Mucosa of stomach (tissue), 1 donor: Measurements from ENCODE around the gene SPHK2.
A peak's percentile ranks its signal among the peaks of the same experiment; 100 is the strongest.

Experiments
- H3K27me3 ChIP-seq: one replicate; pipeline ENCODE4 v1.7.0; 2013; ENCODE audit warnings: mild to moderate bottlenecking, low read length; ENCODE audit not compliant: control insufficient read depth, insufficient read depth
- H3K36me3 ChIP-seq: one replicate; pipeline ENCODE4 v1.7.0; 2013; ENCODE audit warnings: low read length; ENCODE audit not compliant: control insufficient read depth, insufficient read depth
- H3K4me1 ChIP-seq: one replicate; pipeline ENCODE4 v1.7.0; 2013; ENCODE audit warnings: mild to moderate bottlenecking, low read length; ENCODE audit not compliant: control insufficient read depth, insufficient read depth
- H3K4me3 ChIP-seq: one replicate; pipeline ENCODE4 v1.7.0; 2013; ENCODE audit warnings: low read length
- H3K9ac ChIP-seq: one replicate; pipeline ENCODE4 v1.7.0; 2013; ENCODE audit warnings: mild to moderate bottlenecking, low read length, moderate library complexity
- H3K9me3 ChIP-seq: one replicate; pipeline ENCODE4 v1.7.0; 2013; ENCODE audit warnings: mild to moderate bottlenecking, low read length, moderate library complexity; ENCODE audit not compliant: control insufficient read depth
- donor health status: Pancreatic carcinoma.

SPHK2 gene

DNA sequence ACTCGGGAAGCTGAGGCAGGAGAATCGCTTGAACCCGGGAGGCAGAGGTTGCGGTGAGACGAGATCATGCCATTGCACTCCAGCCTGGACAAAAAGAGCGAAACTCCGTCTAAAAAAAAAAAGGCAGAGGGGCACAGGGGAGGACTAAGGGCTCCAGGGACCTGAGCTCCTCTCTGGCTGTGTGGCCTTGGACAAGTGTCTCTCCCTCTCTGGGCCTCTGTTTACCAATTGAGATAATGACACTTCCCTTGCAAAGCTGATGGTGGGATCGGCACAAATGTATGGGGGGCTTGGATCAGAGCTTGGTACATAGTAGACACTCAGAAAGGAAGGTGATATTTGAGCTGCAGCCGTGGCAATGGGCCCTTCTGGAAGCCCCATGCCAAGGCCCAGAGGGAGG, 24.1 kb upstream of the SPHK2 start:
- no peaks in the 10 kb centered on the region for H3K36me3 ChIP-seq
- H3K9me3 ChIP-seq: no peaks in the 10 kb centered on the region
- H3K27me3 ChIP-seq: no peaks in the 10 kb centered on the region
- no peaks in the 10 kb centered on the region for H3K4me1 ChIP-seq
- no peak overlapping the region for H3K9ac ChIP-seq
- no peak overlapping the region for H3K4me3 ChIP-seq

- no peaks in the 10 kb centered on the region for H3K9me3 ChIP-seq
- no peaks in the 10 kb centered on the region for H3K27me3 ChIP-seq
- no peak overlapping the region for H3K4me3 ChIP-seq
- H3K4me1 ChIP-seq: no peaks in the 10 kb centered on the region
- H3K36me3 ChIP-seq: no peaks in the 10 kb centered on the region
- H3K9ac ChIP-seq: no peak overlapping the region
Observed at GRCh38 chr19:48595833-48596232, 23.5 kb upstream of the SPHK2 start.

GRCh38 chr19:48596237-48596636, 23.1 kb upstream of the SPHK2 start:
- no peak overlapping the region for H3K9ac ChIP-seq
- H3K36me3 ChIP-seq: no peaks in the 10 kb centered on the region
- no peak overlapping the region for H3K4me3 ChIP-seq
- H3K4me1 ChIP-seq: no peaks in the 10 kb centered on the region
- no peaks in the 10 kb centered on the region for H3K27me3 ChIP-seq
- no peaks in the 10 kb centered on the region for H3K9me3 ChIP-seq

- Histone ChIP-seq H3K4me3 (no peak overlapping the region), H3K36me3 (no peaks in the 10 kb centered on the region), H3K9me3 (no peaks in the 10 kb centered on the region), H3K27me3 (no peaks in the 10 kb centered on the region), H3K4me1 (peaks cover 3% of the 10 kb centered on the region), H3K9ac (no peak overlapping the region)
Observed at GRCh38 chr19:48596679-48597465, 22.4 kb upstream of the SPHK2 start.

GRCh38 chr19:48598996-48599700, 20.2 kb upstream of the SPHK2 start:
- peaks cover 19% of the 10 kb centered on the region for H3K4me1 ChIP-seq
- H3K9me3 ChIP-seq: no peaks in the 10 kb centered on the region
- H3K36me3 ChIP-seq: no peaks in the 10 kb centered on the region
- H3K9ac ChIP-seq: no peak overlapping the region
- H3K4me3 ChIP-seq: no peak overlapping the region
- no peaks in the 10 kb centered on the region for H3K27me3 ChIP-seq

DNA sequence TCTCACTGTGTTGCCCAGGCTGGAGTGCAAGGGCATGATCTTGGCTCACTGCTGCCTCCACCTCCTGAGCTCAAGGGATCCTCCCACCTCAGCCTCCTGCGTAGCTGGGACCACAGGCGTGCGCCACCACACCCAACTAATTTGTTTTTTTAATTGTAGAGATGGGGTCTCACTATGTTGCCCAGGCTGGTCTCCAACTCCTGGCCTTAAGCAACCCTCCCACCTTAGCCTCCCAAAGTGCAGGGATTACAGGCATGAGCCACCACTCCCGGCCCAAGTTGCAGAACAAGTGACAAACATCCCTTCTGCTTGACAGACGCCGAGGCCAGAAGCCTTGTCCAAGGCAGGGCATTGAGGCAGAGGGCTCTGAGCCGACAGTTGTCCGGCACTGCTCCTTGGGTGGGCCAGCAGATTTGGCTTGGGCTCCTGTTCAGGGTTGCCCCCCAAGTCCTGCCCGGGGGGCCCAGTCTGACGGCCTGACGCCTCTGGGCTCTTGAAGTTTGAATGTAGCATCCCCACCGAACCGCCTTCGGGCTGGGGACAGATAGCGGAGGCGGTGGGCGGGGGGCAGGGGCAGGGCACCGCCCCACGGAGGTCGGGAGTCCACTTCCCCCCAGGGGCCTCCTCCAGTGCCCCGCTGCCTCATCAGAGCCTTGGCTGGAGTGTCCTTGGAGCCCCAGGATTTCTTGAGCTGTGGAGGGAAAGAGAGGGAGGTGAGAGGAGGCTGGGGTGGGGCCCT, 18.5 kb upstream of the SPHK2 start:
- Histone ChIP-seq H3K27me3 (no peaks in the 10 kb centered on the region), H3K4me3 (no peak overlapping the region), H3K36me3 (no peaks in the 10 kb centered on the region), H3K4me1 (peaks cover 19% of the 10 kb centered on the region), H3K9ac (no peak overlapping the region), H3K9me3 (no peaks in the 10 kb centered on the region)

- Histone ChIP-seq H3K27me3 (no peaks in the 10 kb centered on the region), H3K9me3 (no peaks in the 10 kb centered on the region), H3K4me3 (no peak overlapping the region), H3K4me1 (peaks cover 19% of the 10 kb centered on the region), H3K36me3 (no peaks in the 10 kb centered on the region), H3K9ac (peak overlapping the region; percentile 2)
Observed at GRCh38 chr19:48603001-48603400, 16.3 kb upstream of the SPHK2 start.

- no peak overlapping the region for H3K9ac ChIP-seq
- H3K4me3 ChIP-seq: no peak overlapping the region
- H3K9me3 ChIP-seq: no peaks in the 10 kb centered on the region
- no peaks in the 10 kb centered on the region for H3K36me3 ChIP-seq
- H3K4me1 ChIP-seq: peaks cover 19% of the 10 kb centered on the region
- H3K27me3 ChIP-seq: no peaks in the 10 kb centered on the region
Observed at GRCh38 chr19:48603449-48603848, 15.9 kb upstream of the SPHK2 start.

DNA sequence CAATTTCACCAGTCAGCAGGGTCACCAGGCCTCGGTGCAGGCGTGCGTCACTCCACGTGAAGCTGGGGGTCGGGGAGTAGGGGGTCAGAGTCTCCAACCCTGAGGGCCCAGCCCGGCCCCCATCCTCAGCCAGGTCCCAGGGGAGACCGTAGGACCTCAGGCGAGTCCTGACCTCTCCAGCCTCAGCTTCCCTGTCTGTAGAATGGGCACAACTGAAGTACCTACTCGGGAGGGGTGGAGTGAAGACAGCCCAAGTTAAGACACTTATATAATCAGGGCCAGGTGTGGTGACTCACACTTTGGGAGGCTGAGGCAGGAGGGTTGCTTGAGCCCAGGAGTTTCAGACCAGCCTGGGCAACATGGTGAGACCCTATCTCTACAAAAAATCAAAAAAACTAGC, 15.5 kb upstream of the SPHK2 start:
- no peak overlapping the region for H3K4me3 ChIP-seq
- no peaks in the 10 kb centered on the region for H3K9me3 ChIP-seq
- no peaks in the 10 kb centered on the region for H3K36me3 ChIP-seq
- H3K9ac ChIP-seq: no peak overlapping the region
- no peaks in the 10 kb centered on the region for H3K27me3 ChIP-seq
- H3K4me1 ChIP-seq: peaks cover 23% of the 10 kb centered on the region

GRCh38 chr19:48606463-48607358, 12.6 kb upstream of the SPHK2 start, which contains the start of gene SPACA4:
TSS of gene SPACA4 (plus strand) at chr19:48606742. CDS start at chr19:48606979, 237 bp downstream.
- peaks cover 2% of the 10 kb centered on the region for H3K36me3 ChIP-seq
- H3K9me3 ChIP-seq: no peaks in the 10 kb centered on the region
- H3K27me3 ChIP-seq: no peaks in the 10 kb centered on the region

GRCh38 chr19:48607359-48607755, 11.9 kb upstream of the SPHK2 start:
- Histone ChIP-seq H3K4me1 (peaks cover 23% of the 10 kb centered on the region), H3K36me3 (peaks cover 6% of the 10 kb centered on the region), H3K9me3 (no peaks in the 10 kb centered on the region), H3K4me3 (no peak overlapping the region), H3K27me3 (no peaks in the 10 kb centered on the region), H3K9ac (no peak overlapping the region)

More at GRCh38 chr19:48606463-48607358, 12.6 kb upstream of the SPHK2 start, which contains the start of gene SPACA4:
- Histone ChIP-seq H3K4me3 (no peak within 1 kb of the TSS), H3K9ac (no peak within 1 kb of the TSS), H3K4me1 (peaks cover 25% of the 10 kb centered on the region)
